ENCODE measurements around the gene SERPINA5.

DNA sequence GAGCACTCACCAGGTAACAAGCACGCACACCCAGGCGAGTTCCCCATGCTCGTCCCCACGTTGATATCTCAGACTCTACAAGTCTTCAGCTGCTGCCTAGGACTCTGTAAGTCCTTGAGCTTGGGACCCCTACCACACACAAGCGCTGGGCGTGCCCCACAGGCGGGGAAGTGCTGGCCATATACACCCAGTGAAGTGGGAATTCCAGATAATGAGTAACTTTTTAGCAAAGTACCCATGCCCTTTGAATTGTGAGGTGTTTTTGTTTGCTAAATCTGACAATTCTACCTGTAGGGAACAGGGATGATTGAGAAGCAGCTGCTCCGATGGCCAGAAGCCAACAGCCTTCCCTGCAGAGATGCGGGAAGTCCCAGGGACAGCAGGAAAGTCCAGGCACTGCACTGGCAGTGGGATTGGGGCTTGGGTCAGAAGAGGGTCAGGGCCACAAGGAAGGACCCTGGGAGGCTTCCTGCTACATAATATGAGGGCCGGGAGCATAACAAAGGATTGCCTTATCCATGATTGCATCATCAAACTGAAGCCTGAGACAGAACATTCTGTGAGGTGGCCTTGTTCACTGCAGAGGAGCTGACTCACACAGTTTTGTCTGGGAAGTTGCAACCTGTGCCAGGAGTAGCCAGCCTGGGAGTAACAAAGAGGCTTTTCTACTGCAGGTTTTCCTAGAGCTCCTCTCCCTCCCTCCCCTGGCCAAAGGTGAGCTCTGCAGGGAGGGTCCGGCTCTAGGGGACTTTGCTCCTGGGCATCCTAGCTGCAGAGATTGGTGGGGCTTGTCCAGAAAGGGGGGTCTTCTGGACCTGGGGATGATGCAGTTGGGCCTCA is 17.8 kb downstream of the SERPINA5 start:
- TF ChIP-seq, protein P1, sequence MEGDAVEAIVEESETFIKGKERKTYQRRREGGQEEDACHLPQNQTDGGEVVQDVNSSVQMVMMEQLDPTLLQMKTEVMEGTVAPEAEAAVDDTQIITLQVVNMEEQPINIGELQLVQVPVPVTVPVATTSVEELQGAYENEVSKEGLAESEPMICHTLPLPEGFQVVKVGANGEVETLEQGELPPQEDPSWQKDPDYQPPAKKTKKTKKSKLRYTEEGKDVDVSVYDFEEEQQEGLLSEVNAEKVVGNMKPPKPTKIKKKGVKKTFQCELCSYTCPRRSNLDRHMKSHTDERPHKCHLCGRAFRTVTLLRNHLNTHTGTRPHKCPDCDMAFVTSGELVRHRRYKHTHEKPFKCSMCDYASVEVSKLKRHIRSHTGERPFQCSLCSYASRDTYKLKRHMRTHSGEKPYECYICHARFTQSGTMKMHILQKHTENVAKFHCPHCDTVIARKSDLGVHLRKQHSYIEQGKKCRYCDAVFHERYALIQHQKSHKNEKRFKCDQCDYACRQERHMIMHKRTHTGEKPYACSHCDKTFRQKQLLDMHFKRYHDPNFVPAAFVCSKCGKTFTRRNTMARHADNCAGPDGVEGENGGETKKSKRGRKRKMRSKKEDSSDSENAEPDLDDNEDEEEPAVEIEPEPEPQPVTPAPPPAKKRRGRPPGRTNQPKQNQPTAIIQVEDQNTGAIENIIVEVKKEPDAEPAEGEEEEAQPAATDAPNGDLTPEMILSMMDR (IDR thresholded peaks at IDR 0.05; ENCODE audit: low read length): no peak
- no peak for TF ChIP-seq EZH2 (optimal IDR thresholded peaks at IDR 0.05; ENCODE audit: low read depth, low read length)
- TF ChIP-seq EZH2phosphoT487 (IDR thresholded peaks at IDR 0.05; ENCODE audit: low read length): no peak
